AG10803 (cell line): Measurements from ENCODE around the gene GTF2H2C.

Experiments used
- DNase-seq: peaks from one replicate; pipeline ENCODE4 v3.0.0; 2010; ENCODE audit warnings: low read depth
- H3K4me3 ChIP-seq: 2 replicates; pipeline ENCODE4 v1.5.1; 2011; ENCODE audit warnings: mild to moderate bottlenecking, low read length, control low read depth
- CTCF ChIP-seq: conservative IDR thresholded peaks from 2 replicates; pipeline ENCODE4 v1.5.1; 2011; ENCODE audit warnings: mild to moderate bottlenecking, low read length, control low read depth, inconsistent platforms

GTF2H2C gene

DNA sequence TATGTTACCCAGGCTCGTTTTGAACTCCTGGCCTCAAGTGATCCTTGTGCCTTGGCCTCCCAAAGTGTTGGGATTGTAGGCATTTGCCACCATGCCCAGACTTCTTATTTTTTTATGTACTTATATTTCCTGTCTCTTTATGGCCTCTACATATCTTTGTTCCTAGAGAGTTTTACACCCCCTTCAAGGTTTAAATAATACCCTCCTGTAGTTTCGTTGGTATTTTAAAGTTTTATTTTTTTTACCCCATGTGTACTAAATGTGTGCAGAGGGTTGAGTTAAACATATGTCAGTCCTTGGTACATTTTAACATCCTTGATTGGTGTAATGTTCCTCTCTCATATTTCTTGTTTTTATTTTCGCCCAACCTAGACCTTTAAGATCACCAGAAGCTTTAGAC lies 38.0 kb upstream of the GTF2H2C start:
- no peak for DNase-seq
- no peak for TF ChIP-seq CTCF
- no peak overlapping the region for H3K4me3 ChIP-seq

DNA sequence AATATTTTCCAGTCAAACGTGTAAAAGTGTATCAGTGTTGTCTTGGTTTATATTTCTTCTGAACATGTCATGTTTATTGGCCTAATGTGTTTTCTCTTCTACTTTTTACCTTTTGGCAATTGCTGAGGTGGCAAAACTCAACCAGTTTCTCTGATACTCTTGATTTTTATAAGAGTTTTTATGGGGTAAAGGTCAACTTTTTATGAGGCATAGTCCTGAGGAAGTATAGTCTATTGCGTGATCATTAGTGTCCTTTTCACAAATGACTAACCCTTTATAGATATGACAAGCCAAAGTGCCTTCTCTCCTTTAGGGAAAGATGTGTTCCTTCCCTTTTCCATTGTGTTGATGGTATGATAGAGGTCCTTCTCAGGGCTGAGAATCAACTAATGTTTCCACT lies 34.5 kb upstream of the GTF2H2C start:
- no peak for TF ChIP-seq CTCF
- DNase-seq = no peak
- H3K4me3 ChIP-seq = no peak overlapping the region

DNA sequence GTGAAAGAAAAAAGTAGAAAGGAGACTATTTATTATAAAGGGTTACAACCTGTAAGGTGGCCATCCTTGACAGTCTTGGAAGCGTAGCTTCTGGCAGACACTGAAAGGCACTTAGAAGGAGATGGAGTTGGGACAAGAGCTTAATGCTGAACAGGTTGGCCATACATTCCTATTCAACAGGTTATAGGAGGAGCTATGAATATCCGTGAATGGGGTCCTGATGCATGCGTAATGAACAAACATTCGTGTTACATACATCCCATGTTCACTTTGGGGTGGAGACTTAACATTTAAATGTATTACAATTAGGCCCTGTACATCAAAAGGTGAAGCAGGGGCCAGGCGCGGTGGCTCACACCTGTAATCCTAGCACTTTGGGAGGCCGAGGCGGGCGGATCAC lies 33.3 kb upstream of the GTF2H2C start:
- no peak overlapping the region for H3K4me3 ChIP-seq
- no peak for DNase-seq
- no peak for TF ChIP-seq CTCF

GRCh38 chr5:69527128-69527770 lies 32.7 kb upstream of the GTF2H2C start:
- H3K4me3 ChIP-seq = no peak overlapping the region
- DNase-seq = no peak
- no peak for TF ChIP-seq CTCF

DNA sequence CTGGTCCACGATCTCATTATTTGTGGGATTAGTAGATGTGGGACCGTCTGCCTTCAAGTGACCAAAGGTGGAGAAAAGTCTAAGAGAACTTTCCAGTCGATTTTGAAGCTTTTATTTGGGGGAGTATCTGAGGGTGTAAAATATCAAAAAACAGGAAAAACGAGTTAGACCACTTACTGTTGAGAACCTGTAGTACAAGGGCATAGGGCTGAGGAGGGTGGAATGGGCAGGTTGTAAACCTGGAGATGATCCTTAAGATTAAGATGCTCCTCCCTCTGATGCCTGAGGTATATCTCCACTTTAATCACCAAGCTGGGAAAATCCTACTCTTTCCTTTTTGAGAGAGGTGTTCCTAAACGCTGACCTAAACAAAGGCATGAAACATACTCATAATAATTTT lies 32.0 kb upstream of the GTF2H2C start:
- TF ChIP-seq CTCF = no peak
- no peak for DNase-seq
- no peak overlapping the region for H3K4me3 ChIP-seq

- no peak overlapping the region for H3K4me3 ChIP-seq
- no peak for DNase-seq
- TF ChIP-seq CTCF = no peak
Measured at GRCh38 chr5:69528609-69529008, 31.4 kb upstream of the GTF2H2C start.

DNA sequence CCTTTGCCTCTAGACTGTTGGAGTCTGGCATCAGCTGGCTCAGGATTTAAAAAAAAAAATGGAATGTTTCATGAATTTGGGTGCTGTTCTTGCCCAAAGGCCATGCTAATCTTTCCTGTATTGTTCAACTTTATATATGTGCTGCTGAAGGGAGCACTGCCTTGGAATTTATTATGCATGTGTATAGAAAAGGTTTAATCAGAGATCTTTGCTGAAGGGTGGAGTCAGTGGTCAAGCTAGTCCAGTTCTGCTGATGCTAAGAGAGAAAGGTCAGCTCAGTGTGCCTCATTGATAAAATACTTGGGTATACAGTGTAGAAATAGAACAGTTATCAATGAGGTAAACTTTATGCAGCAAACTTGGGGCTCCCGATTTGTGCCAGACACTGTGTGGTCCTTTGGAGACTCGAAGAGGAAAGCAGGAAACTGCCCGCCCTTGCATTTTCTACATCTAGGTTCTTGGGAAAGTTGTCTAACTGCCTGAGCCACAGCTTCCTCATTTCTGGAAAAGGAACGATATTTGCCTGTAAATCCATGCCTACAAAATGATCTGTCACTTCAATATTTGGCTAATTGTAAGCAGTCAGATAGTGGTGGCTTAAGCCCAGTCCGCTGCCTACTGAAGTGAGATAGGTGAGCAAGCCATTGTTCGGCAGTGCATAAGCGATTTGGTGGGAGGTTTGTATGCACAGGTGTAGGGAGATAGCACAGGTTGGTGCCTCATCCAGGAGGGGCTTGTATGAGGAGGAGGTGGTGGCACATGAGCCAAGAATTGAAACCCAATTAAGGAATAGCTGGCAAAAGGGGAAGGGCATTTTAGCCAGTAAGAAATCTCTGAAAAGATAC lies 29.2 kb upstream of the GTF2H2C start:
- no peak for DNase-seq
- H3K4me3 ChIP-seq = no peak overlapping the region
- no peak for TF ChIP-seq CTCF
